ENCODE data around the gene FLVCR2.
"Not testable (repeated sequence)": the region's sequence is repeated elsewhere in the genome, so short reads cannot be mapped to it uniquely, and the experiment has no call there.

Gene FLVCR2

GRCh38 chr14:75673345-75674035 lies 95.1 kb downstream of the FLVCR2 start:
- Histone ChIP-seq H3K27me3 (replicated peaks; ENCODE audit: control insufficient read depth, insufficient read depth, low read length) (no peaks in the 10 kb centered on the region), H3K36me3 (ENCODE audit: control insufficient read depth, insufficient read depth, low read length) (peaks cover 1% of the 10 kb centered on the region), H3K4me3 (replicated peaks; ENCODE audit: low read depth, low read length) (no peak overlapping the region)
- peak; percentile 57 for DNase-seq (ENCODE audit: extremely low read depth, insufficient read length)
- TF ChIP-seq CTCF (IDR thresholded peaks at IDR 0.05; ENCODE audit: insufficient read depth, low read length, poor library complexity, severe bottlenecking): no peak

- DNase-seq (ENCODE audit: extremely low read depth, insufficient read length): no peak
- peak; percentile 8 for TF ChIP-seq CTCF (IDR thresholded peaks at IDR 0.05; ENCODE audit: insufficient read depth, low read length, poor library complexity, severe bottlenecking)
- Histone ChIP-seq H3K4me3 (replicated peaks; ENCODE audit: low read depth, low read length) (no peak overlapping the region), H3K36me3 (ENCODE audit: control insufficient read depth, insufficient read depth, low read length) (no peaks in the 10 kb centered on the region; the same call in 1 of the 2 replicates), H3K27me3 (replicated peaks; ENCODE audit: control insufficient read depth, insufficient read depth, low read length) (no peaks in the 10 kb centered on the region)
These were observed 97.0 kb downstream of the FLVCR2 start for GRCh38 chr14:75675265-75675960.

DNA sequence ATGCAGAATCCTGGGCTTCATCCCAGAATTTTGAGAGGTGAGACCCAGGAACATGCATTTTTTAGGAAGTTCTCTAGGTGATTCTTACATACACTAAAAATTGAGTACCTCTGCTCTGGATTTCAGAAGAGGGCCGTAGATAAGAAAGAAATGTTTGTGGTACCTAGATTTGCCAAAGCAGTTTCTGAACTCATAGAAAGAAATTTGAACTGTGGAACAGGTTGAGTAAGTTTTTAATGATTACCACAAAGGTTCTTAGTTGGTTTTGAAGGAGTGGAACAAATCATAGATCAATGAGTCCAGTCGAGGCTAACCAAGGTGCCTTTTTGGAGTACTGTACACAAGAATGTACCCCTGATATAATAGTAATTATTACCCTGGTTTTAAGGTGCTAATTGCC lies 107.5 kb downstream of the FLVCR2 start:
- H3K4me3 ChIP-seq (replicated peaks; ENCODE audit: low read depth, low read length): no peak overlapping the region
- H3K36me3 ChIP-seq (ENCODE audit: control insufficient read depth, insufficient read depth, low read length): peaks cover 5% of the 10 kb centered on the region
- no peaks in the 10 kb centered on the region for H3K27me3 ChIP-seq (replicated peaks; ENCODE audit: control insufficient read depth, insufficient read depth, low read length)
- no peak for TF ChIP-seq CTCF (IDR thresholded peaks at IDR 0.05; ENCODE audit: insufficient read depth, low read length, poor library complexity, severe bottlenecking)
- no peak for DNase-seq (ENCODE audit: extremely low read depth, insufficient read length)

DNA sequence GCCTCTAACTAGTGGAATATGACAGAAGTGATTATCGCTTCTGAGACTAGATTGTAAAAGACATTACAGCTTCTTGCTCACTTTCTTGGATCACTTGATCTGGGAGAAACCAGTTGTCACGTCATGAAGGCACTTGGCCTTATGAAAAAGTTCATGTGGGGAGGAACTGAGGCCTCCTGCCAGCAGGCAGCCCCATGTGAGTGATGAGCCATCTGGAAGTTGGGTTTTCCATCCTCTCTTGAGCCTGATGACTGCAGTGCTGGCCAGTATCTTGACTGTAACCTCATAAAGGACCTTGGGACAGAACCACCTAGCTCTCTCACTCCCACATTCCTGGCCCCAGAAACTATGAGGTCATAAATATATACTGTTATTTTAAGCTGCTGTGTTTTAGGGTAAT lies 110.6 kb downstream of the FLVCR2 start:
- no peaks in the 10 kb centered on the region; the same call in none of the 2 replicates for H3K36me3 ChIP-seq (ENCODE audit: control insufficient read depth, insufficient read depth, low read length)
- TF ChIP-seq CTCF (IDR thresholded peaks at IDR 0.05; ENCODE audit: insufficient read depth, low read length, poor library complexity, severe bottlenecking): no peak
- no peak for DNase-seq (ENCODE audit: extremely low read depth, insufficient read length)

DNA sequence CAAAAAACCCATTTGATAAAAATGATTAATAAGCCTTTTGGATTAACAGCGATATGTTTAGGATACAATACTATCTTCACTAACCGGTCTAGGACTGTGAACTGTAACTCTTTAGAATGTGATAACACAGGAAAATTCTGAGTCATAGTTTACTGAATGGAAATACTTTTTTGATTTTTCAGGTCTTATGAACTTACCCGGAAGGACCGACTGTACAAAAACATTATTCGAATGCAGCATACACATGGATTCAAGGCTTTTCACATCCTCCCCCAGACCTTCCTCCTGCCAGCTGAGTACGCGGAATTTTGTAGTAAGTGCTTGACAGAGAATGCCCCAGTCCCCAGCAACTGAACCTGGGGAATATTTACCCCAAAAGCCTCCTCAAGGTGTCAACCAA lies 111.6 kb downstream of the FLVCR2 start:
- DNase-seq (ENCODE audit: extremely low read depth, insufficient read length): no peak
- Histone ChIP-seq H3K4me3 (replicated peaks; ENCODE audit: low read depth, low read length) (no peak overlapping the region), H3K36me3 (ENCODE audit: control insufficient read depth, insufficient read depth, low read length) (no peaks in the 10 kb centered on the region; the same call in none of the 2 replicates), H3K27me3 (replicated peaks; ENCODE audit: control insufficient read depth, insufficient read depth, low read length) (no peaks in the 10 kb centered on the region)
- TF ChIP-seq CTCF (IDR thresholded peaks at IDR 0.05; ENCODE audit: insufficient read depth, low read length, poor library complexity, severe bottlenecking): no peak

More for the DNA sequence above, 110.6 kb downstream of the FLVCR2 start:
- Histone ChIP-seq H3K27me3 (replicated peaks; ENCODE audit: control insufficient read depth, insufficient read depth, low read length) (no peaks in the 10 kb centered on the region), H3K4me3 (replicated peaks; ENCODE audit: low read depth, low read length) (no peak overlapping the region)

DNA sequence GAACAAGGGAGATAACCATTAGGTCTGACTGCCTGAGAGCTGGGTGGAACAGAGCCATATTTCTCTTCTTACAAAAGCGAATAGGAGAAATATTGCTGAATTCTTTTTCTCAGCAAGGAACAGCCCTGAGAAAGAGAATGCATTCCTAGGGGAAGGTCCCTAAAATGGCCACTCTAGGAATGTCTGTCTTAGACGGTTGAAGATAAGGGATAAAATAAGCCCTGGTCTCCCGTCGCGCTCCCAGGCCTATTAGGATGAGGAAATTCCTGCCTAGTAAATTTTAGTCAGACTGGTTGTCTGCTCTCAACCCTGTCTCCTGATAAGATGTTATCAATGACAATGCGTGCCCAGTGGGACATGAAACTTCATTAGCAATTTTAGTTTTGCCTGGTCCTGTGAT lies 116.6 kb downstream of the FLVCR2 start:
- H3K36me3 ChIP-seq (ENCODE audit: control insufficient read depth, insufficient read depth, low read length); H3K4me3 ChIP-seq (replicated peaks; ENCODE audit: low read depth, low read length); H3K27me3 ChIP-seq (replicated peaks; ENCODE audit: control insufficient read depth, insufficient read depth, low read length); DNase-seq (ENCODE audit: extremely low read depth, insufficient read length): not testable (repeated sequence)

All from GM06990 (cell line).